Stimulated activated naive CD8-positive, alpha-beta T cell treated with anti-CD3 and anti-CD28 coated beads, Interleukin-15, Interleukin-2, amounts not matched to agents 100 U/mL and 50 U/mL, for 24 hours (primary cell): ENCODE results near the gene CNKSR3.
A peak's percentile ranks its signal among the peaks of the same experiment; 100 is the strongest.

Experiments used
- ATAC-seq: fragments of 150-1000 bp; cut with Tn5 transposase; one replicate; pipeline ENCODE4 v1.10.0; 2021
- DNase-seq: peaks from one replicate; pipeline ENCODE4 v3.0.0; 2021

The CNKSR3 gene

GRCh38 chr6:154381548-154381947 is 128.9 kb downstream of the CNKSR3 start:
- DNase-seq (no peak), ATAC-seq (no peak)

- DNase-seq (no peak), ATAC-seq (no peak)
These were observed 129.7 kb downstream of the CNKSR3 start for GRCh38 chr6:154380741-154381140.

DNA sequence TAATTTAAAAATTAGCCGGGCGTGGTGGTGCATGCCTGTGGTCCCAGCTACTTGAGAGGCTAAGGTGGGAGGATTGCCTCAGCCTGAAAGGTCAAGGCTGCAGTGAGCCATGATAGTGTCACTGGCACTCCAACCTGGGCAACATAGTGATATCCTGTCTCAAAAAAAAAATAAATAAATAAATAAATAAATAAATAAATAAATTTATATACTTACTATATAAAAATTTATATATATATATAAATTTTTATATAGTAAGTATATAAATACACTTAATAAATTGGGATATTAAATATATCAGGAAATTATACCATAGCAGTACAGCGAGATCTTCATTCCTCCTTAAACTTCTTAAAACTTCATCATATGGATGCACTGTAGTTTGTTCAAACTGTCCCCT is 130.9 kb downstream of the CNKSR3 start:
- ATAC-seq (no peak), DNase-seq (no peak)

DNA sequence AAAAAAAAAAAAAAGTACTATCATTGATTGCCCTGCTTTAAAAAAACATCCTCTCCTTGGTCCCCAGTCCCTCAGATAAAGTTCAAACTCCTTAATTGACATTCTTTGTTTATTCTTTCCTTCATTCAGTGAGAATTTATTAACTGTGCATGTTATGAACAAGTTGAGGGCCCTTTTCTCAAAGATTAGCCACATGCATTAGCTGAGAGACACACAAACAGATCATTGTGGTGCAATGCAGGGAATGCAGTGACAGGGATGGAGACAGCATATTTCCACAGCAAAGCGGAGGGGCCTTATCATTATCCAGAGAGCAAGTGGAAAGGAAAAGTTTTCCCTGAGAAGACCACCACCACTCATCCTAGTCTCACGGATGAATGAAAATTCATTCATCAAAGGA is 132.0 kb downstream of the CNKSR3 start:
- no peak for ATAC-seq
- no peak for DNase-seq

DNA sequence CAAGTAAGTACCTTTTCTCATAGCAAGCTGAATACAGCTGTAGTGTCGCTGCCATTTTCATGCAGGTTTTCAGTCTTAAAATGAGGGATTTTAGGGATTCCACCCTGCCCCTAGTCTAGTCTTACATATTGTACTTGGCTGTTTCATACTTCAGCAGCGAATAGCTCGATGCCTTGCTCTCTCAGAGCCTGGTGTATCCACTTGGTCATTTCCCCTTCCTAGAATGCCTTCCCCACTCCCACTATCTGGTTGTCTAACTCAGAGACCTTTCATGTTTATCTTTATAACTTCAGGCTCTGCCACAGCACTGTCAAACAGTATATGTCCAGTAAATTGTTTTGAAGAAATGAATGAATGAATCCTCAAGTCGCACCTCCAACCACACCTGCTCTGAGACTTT is 132.8 kb downstream of the CNKSR3 start:
- DNase-seq (no peak), ATAC-seq (no peak)

DNA sequence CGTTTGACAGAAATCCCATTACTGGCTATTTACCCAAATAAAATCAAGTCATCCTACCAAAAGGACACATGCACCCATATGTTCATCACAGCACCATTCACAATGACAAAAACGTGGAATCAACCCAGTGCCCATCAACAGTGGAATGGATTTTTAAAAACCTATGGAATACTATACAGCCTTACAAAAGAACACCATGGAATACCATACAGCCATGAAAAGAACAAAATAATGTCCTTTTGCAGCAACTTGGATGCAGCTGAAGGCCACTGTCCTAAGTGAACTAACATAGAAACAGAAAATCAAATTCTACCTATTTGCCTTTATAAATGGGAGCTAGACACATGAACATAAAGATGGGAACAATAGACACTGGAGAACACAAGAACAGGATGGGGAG is 136.5 kb downstream of the CNKSR3 start:
- no peak for ATAC-seq
- no peak for DNase-seq

- DNase-seq (no peak), ATAC-seq (no peak)
These were observed 139.2 kb downstream of the CNKSR3 start for GRCh38 chr6:154371281-154371680.

DNA sequence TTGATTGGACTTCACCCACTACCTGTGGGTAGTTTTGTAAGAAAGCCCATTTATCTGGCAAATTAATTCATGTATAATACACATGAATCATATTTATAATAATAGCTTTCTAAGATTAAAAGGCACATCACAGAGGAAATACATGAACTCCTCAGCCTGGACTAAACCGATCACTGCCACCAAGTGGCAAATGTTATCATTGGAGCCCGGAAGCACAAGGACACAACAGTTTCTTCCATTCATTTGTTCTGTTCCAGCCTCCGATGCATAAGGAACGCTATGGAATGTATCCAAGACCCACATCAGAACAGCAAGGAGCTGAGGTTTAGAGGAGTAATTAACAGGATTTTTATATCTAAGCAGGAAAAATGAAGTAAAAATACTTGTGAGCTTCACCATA is 139.9 kb downstream of the CNKSR3 start:
- no peak for DNase-seq
- ATAC-seq: no peak

DNA sequence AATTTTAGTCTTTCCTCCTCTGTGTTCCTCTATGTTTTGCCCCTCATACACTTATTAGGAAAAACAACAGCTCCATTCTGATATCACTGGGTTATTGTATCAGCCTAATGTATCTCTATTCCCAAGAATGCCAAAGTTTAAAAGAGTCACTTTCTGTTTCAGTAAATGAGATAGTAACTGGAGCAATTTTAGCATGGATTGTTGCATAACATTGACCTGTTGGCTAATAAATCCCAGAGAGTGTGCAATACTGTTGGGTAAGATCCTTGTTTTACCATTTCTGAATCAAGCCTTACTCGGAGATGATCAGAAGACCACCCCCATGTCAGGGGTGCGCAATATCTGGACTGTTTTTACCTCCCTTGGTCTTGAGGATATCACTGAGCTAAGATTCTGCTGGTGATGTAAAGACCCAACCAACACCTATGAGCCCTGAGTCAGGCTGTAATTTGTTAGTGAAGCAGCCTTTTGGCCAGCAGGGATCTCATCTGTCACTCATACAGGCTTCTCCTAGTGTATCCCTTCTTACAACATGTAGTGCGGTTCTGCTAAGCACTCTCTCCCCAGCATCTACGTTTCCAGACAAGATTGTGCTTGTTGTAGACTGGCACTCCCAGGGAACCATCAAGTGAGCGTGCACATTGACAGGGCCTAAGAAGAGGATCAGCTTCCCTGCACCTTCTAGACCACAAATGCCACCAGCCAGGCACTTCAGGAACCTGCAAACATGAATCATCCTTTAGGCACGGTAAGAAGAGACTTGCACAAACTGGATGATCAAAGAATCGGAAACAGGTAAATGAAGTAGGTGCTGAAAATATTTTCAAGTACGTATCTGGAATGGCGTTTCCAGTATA is 142.4 kb downstream of the CNKSR3 start:
- DNase-seq: no peak
- ATAC-seq: no peak

GRCh38 chr6:154367336-154367735 is 143.1 kb downstream of the CNKSR3 start:
- DNase-seq: no peak
- no peak for ATAC-seq

DNA sequence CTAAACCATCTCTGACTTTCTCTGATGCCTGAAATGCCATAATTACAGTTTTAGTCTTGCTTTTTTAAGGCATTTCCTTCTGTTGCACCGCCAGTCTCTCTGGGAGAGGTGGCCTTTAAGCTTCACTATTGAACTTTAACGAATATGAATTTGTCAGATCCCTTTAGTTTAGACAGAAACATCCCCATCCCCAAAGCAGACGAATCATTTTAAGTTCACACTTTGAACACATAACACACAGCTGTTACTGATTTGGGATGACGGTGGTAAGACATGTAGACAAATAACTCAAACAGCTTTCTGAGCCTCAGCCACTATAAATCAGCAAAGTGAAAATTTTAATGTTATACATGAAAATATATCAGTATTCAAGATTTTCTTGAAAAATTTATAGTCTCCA is 146.7 kb downstream of the CNKSR3 start:
- DNase-seq: no peak
- ATAC-seq: no peak

- DNase-seq (no peak), ATAC-seq (no peak)
These were observed 149.0 kb downstream of the CNKSR3 start for GRCh38 chr6:154361476-154361875.

GRCh38 chr6:154360476-154360875 is 150.0 kb downstream of the CNKSR3 start:
- ATAC-seq (no peak), DNase-seq (no peak)

DNA sequence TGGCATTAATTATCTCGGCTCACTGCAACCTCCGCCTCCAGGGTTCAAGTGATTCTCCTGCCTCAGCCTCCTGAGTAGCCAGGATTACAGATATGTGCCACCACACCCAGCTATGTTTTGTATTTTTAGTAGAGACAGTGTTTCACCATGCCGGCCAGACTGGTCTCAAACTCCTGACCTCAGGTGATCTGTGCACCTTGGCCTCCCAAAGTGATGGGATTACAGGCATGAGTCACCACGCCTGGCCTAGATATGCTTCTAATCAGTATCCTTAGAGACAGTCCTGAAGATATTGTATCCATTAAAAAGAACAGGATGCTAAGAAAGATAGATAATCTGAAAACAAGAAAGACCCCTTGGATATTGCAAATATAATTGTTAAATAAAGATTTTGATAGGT is 150.8 kb downstream of the CNKSR3 start:
- DNase-seq: no peak
- ATAC-seq: no peak

GRCh38 chr6:154359161-154359574 is 151.3 kb downstream of the CNKSR3 start:
- ATAC-seq (no peak), DNase-seq (no peak)

- ATAC-seq (no peak), DNase-seq (no peak)
These were observed 152.4 kb downstream of the CNKSR3 start for GRCh38 chr6:154358019-154358545.

- no peak for ATAC-seq
These were observed 153.8 kb downstream of the CNKSR3 start, which contains the start of gene IPCEF1 for GRCh38 chr6:154356690-154357089. Gene IPCEF1 (minus strand): TSS chr6:154356803. CDS start chr6:154265947, 90,856 bp downstream.

GRCh38 chr6:154356113-154356512 is 154.4 kb downstream of the CNKSR3 start:
- ATAC-seq: no peak
- DNase-seq: no peak

More at GRCh38 chr6:154356690-154357089, 153.8 kb downstream of the CNKSR3 start, which contains the start of gene IPCEF1:
- DNase-seq: no peak

GRCh38 chr6:154354265-154354777 is 156.2 kb downstream of the CNKSR3 start:
- ATAC-seq (no peak), DNase-seq (no peak)

DNA sequence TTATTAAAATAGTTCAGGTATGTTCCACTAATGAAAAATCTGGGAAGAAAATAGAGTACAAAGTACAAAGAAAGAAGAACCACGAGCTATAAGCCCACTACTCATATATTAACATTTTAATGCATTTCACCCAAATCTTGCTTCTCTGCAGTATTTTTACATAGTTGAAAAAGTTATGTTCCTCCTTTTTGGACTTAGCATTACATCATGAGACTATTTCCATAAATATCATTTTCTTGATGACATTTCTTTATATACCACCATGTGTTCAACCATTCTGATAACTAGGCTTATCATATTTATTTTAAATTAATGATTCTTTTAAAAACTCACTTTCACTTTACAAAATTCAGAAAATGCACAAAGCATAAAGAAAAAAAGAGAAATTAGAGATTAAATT is 156.9 kb downstream of the CNKSR3 start:
- no peak for DNase-seq
- ATAC-seq: no peak

- DNase-seq (peak; percentile 41), ATAC-seq (peak; percentile 79)
These were observed 157.4 kb downstream of the CNKSR3 start for GRCh38 chr6:154352898-154353585.

GRCh38 chr6:154350293-154350692 is 160.2 kb downstream of the CNKSR3 start:
- DNase-seq: no peak
- no peak for ATAC-seq

- DNase-seq (no peak), ATAC-seq (no peak)
These were observed 162.5 kb downstream of the CNKSR3 start for GRCh38 chr6:154347981-154348380.
